HG03378 (cell line): ENCODE results near the gene CD109.
A peak's percentile ranks its signal among the peaks of the same experiment; 100 is the strongest.
"Not testable (repeated sequence)": the region's sequence is repeated elsewhere in the genome, so short reads cannot be mapped to it uniquely, and the experiment has no call there.

ENCODE experiments used
- ATAC-seq: cut with Tn5 transposase; IDR thresholded peaks from one replicate; pipeline ENCODE4 v1.9.1; 2021; ENCODE audit warnings: mild to moderate bottlenecking, moderate library complexity; ENCODE audit not compliant: unreplicated experiment

The CD109 gene

DNA sequence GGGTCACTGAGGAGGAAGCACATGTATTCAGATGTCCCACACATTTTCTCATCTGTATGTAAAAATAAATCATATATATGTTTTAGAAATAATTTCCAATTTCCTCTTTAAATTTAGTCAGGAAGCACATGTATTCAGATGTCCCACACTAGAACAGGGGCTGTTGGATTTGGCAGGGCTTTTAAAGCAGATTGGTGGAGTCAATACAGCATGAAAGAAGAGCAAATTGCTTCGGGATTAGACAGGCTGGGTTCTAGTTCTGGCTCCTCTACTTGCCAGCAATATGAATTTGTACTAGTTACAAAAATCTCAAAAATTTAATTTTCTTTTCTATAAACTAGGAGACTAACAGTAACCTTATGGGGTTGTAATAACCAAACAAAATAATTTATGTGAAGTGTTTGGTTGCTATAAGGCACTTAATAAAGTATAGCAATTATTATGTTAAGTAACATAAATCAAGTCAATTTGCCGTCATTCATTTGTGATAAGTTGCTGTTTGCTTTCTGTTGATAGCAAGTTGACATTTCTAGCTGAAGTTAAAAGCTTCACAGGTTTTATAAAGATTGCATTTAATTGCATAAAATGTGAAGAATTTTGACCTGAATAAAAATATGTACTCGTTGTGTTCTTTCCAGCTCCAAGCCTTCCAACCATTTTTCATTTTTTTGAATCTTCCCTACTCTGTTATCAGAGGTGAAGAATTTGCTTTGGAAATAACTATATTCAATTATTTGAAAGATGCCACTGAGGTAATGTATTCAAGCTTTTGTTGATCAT is 88.9 kb downstream of the CD109 start:
- no peak for ATAC-seq

DNA sequence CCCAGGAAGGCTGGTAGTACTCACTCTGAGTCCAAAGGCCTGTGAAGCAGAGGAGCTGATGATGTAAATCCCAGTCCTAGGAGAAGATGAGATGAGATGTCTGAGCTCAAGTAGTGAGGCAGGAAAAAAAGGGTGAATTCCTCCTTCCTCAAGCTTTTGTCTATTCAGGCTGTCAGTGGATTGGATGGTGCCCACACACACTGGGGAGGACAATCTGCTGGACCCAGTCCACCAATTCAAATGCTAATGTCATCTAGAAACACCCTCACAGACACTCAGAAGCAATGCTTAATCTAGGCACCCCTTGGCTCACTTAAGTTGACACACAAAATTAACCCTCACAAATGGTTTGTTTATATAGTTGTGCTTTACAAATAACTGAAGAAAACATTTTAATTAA is 94.6 kb downstream of the CD109 start:
- ATAC-seq = no peak

DNA sequence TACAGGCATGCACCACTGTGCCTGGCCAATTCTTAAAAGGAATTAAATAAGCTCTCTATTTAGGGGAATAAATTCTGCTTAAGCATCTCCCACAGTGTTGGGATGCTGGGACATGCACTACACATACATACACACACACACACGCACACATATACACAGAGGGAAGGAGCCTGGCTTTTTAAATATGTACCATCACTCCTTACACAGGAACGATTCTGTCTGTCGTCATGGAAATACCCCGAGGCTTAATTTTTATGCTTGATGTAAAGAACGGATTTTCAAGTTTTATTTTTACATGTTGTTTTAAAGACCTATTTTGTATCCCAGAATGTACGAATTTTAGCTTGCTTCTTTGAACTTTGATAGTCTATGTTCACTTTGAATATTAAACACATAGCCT is 95.3 kb downstream of the CD109 start:
- no peak for ATAC-seq

DNA sequence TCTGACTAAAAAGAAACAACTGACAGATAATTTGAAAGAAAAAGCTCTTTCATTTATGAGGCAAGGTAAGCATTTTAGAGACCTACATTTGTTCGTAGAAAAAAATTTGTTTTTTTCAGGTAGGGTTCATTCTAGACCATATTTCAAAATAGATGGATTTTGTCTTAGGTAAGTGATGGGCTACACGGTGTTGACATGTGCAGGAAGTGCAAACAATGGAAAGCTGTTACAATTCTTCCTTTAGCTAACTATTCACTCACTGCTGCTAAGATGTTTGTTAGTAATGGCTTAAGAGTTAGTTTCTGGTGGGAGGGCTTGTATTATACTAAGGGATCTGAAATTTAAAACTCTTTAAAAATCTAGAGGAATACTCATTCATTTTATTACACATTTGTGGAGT is 96.7 kb downstream of the CD109 start:
- no peak for ATAC-seq

DNA sequence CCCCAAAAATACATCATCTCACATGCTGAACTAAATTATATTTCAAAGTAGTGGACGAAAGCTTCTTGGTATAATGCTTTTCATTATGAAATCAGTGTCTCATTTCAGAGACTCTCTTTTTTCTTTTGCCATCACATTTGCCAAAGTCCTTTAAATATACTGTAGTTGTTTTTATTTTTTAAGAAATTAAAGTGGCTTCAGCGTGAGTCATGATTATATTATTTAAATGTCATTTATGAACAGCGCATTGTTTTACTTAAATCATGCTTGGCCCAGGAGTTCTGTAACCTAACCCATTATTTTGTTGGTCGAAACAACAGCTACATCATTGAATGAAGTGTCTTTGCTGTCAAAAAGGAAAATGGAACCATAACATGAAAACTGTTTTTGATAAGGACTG is 100.9 kb downstream of the CD109 start:
- no peak for ATAC-seq

DNA sequence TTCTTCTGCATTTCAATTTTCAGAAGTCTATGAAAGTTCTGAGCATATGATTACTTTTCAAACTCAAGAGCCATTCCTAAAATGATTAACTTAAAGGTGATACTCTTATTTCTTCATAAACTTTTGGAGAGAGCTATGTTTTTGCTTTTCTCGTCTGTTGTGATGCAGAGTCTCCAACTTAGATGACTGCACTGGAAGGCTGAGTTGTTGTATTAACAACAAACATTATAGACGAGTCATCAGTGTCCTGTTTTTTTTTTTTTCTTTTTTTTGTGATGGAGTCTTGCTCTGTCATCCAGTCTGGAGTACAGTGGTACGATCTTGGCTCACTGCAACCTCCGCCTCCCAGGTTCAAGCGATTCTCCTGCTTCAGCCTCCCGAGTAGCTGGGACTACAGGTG is 101.9 kb downstream of the CD109 start:
- ATAC-seq = no peak

DNA sequence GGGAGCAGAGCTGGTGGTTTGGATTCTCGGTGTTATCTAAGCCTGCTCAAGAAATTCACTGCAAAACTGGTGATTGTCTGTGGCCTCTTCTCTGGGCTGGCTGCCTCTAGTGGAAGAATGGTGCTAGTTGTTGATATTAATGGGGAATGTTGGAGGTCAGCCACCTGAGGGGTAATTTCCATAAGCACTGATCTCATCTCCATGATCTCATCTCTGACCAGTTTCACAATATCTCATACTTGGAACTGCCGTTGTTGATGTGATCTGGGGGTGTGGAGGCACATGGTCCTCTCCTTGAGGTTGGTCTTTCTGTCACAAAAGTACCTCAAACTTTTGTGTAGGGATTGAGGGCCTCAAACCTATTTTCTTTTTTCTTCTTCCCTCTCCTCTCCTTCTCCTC is 102.6 kb downstream of the CD109 start:
- ATAC-seq = peak; percentile 86

DNA sequence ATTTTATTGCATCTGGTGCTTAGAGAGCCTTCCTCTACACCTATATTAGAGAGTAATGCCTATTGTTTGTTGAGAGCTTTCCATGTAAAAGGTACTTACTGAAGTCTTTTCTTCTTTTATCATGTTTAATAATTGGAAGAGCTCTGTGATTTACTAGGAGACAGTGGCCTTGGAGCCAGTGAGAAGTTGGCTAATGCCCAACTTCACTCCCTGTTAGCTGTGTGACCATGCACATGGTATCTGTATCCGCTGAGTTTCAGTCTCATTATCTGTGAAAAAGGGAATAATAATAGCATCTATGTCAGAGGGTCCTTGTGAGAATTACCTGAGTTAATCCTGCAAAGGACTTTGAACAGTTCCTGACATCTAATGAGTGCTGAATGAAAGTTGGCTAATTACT is 105.0 kb downstream of the CD109 start:
- no peak for ATAC-seq

DNA sequence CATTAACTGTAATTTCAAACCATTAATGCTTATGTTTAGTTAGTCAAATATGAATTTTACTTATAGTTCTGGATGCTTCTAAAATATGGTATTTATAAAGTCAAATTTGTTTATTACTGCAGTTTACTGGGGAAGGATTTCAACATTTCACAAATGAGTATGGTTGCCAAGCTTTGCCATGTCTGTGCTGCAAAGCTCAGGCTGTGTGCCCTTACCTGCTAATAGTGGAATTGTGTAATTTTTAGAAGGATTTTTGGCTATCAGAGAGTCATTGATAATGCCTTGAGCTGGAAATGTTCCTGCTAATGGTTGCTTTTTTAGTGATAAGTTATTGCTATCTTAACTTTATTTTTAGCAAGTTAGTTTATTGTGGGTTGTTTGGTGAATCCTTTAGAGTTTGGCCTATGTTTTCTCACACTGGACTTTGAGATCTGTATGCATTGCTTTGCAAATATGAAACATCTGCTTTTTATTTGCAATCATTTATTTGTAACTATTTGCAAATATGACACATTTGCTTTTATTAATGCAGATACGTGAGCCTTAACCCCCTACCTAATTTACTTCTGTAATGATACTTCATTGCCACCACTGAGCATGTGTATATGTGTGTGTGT is 105.8 kb downstream of the CD109 start:
- no peak for ATAC-seq

DNA sequence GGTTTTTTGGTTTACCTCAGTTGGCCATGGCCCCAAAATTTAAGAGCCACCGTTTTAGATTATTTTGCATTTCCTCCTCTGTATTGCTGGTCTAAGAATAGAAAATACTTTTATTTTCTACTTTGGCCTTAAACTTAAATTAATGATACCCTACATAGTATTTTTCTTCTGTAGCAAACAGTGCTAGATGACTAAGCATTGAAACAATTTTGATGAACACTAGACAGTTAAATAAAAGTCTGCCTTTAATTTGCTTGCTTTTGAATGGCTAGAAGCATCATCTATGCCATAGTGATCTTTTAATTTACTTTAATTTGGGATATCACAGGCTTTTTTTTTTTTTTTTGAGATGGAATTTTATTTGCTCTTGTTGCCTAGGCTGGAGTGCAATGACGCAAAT is 106.4 kb downstream of the CD109 start:
- no peak for ATAC-seq

DNA sequence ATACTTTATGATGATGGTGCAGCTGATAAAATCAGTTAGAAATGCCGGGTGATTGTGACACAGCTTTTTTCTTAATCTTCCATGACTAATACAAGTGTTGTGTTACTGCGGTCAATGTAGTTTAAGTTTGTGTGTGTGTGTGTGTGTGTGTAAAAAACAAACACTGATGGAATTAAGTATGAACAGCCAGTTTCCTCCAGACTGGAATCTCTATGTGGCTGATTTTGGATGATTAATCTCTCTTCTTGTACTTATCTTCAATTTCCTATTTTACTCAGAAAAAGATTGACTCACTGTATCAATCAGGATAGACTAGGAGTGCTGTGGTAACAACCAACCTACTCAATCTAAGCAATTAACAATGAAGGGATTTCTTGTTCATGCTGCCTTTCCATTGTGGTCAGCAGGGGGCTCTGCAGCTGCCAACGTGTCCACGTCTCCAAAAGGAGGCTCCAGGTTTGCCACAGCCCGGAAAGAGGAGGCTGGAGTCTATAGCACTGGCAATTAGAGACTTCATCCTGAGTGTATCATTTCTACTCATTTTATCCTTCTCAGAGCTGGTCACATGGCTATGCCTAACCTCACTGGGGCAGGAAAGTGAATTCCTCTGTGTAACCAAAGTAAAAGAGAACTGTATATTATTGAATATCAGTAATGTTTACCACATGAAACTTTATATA is 107.7 kb downstream of the CD109 start:
- no peak for ATAC-seq

DNA sequence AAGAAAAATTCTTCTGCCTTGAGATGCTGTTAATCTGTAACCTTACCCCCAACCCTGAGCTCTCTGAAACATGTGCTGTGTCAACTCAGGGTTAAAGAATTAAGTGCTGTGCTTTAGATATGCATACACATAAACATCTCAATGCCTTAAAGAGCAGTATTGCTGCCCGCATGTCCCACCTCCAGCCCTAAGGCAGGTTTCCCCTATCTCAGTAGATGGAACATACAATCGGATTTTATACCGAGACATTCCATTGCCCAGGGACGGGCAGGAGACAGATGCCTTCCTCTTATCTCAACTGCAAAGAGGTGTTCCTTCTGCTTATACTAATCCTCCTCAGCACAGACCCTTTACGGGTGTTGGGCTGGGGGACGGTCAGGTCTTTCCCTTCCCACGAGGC is 109.2 kb downstream of the CD109 start:
- not testable (repeated sequence) for ATAC-seq

DNA sequence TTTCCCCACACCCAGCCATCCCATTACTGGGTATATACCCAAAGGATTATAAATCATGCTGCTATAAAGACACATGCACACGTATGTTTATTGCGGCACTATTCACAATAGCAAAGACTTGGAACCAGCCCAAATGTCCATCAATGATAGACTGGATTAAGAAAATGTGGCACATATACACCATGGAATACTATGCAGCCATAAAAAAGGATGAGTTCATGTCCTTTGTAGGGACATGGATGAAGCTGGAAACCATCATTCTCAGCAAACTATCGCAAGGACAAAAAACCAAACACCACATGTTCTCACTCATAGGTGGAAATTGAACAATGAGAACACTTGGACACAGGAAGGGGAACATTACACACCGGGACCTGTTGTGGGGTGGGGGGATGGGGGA is 110.0 kb downstream of the CD109 start:
- not testable (repeated sequence) for ATAC-seq

DNA sequence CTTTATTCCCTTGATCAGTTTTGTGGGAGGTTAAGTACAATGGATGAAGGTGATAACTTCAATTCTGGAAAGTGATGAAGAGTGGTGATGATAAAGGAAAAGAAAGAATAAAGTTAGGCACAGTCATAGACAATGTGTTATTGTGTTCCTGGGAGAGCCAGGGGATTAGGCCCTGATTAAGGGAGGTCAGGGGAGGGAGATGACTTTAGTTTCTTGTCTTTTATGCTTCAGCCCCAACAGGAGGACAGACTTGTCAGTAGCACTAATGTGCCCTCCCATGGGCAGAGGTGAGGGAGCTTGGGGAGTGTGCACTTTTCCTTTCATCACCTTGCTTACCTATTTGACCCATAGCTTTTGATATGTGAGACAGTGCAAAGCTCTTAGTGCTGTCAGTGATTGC is 115.7 kb downstream of the CD109 start:
- no peak for ATAC-seq

DNA sequence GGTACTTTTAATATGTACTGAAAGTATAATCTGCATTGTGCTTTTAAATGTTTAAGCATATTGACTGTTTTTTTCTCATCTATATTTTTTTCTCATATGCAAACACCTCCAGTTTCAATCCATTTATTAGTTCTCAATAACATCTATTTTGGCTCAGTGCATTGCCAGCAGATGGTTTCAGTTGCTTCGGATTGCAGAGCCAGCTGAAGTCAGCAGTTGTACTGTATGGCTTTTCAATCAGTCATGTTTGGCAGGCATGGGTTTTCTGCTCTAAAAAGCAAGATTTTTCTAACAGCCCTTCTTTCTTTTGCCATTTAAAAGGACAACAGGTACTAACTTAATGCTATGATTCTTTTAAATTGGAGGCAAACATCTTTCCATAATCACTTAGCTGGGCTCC is 121.2 kb downstream of the CD109 start:
- no peak for ATAC-seq

DNA sequence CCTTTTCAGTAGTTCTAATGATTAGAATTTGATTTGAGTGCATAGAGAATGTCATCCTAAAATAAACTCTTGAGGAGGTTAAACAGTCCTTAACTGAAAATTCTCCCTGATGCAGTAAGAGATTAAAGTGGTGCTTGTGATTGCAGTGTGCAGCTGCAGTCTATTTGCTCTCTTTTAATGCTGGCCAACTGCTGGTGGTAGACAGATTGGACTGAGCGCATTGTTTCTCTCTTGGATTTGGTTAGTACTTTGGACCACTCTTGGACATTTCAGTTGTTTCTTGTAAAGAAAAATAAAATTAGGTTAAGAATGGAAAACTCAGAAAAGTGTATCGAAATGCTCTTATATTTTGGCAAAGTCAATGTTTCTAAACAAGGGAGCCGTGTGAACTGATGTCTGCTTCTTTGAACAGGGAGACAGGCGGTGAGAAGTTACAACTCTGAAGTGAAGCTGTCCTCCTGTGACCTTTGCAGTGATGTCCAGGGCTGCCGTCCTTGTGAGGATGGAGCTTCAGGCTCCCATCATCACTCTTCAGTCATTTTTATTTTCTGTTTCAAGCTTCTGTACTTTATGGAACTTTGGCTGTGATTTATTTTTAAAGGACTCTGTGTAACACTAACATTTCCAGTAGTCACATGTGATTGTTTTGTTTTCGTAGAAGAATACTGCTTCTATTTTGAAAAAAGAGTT is 127.2 kb downstream of the CD109 start:
- ATAC-seq = no peak

DNA sequence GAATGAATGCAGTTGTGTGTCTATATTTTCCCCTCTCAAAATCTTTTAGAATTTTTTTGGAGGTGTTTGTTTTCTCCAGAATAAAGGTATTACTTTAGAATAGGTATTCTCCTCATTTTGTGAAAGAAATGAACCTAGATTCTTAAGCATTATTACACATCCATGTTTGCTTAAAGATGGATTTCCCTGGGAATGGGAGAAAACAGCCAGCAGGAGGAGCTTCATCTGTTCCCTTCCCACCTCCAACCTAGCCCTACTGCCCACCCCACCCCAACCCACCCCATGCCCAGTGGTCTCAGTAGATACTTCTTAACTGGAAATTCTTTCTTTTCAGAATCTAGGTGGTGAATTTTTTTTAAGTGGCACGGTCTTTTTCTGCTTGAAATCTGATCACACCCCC is 127.8 kb downstream of the CD109 start:
- ATAC-seq = no peak

DNA sequence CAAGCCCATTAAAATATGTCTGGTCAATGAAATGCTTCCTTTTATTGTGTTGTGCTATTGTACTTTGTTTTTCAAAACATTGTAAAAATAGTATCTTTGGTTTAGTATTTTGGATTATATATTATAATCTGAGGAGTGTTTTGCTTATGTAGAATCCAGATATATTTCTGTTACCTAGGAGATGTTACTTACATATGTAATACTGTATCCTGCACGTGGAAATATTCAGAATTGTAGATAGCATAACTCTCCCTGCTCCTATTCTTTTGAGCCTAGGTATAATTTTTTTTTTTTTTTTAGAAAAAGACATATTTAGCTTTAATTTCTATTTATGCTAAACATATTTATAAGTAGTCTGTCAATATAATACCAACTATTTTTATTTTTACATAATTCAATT is 130.6 kb downstream of the CD109 start:
- no peak for ATAC-seq

DNA sequence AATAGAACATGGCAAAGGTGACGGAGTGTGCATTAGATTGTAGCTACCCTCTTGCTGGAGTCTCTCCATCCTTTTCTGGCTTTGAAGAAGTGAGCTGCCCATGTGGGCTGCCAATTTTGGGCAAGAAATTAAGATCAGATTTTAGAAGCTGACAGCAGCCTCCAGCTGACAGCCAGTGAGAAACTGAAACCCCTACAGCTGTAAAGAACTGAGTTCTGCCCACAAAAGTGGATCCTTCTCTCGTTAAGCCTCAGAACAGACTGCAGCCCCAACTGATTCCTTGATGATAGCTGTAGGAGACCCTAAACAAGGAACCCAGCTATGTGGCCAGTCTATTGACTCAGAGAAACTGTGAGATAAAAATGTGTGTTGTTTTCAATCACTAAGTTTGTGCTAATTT is 134.1 kb downstream of the CD109 start:
- ATAC-seq = no peak

DNA sequence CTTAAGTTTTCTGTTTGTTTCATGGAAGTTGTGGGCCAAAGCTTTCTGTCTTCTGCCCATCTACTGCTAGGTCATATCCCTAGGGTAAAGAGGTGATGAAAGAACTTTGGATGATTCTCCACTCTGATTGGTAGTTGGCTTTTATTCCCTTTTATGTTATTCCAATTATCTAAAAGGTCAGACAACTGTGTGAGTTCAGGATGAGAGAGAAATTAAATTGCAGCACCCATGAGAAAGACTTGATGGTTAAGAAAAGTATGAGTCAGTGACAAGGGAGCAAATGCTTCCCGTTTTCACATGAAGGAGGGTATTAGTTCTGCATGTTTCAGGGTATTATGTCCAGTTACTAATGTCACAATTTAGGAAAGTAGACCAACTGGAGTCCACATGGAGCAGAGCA is 136.3 kb downstream of the CD109 start:
- no peak for ATAC-seq

DNA sequence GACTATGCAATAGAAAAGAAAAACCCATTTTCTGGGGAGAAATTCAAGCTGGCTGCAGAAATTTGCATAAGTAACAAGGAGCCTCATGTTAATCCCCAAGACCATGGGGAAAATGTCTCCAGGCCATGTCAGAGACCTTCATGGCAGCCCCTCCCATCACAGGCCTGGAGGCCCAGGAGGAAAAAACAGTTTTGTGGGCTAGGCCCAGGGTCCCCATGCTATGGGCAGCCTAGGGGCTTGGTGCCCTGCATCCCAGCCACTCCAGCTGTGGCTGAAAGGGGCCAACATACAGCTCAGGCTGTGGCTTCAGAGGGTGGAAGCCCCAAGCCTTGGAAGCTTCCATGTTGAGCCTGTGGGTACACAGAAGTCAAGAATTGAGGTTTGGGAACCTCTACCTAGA is 148.7 kb downstream of the CD109 start:
- not testable (repeated sequence) for ATAC-seq

DNA sequence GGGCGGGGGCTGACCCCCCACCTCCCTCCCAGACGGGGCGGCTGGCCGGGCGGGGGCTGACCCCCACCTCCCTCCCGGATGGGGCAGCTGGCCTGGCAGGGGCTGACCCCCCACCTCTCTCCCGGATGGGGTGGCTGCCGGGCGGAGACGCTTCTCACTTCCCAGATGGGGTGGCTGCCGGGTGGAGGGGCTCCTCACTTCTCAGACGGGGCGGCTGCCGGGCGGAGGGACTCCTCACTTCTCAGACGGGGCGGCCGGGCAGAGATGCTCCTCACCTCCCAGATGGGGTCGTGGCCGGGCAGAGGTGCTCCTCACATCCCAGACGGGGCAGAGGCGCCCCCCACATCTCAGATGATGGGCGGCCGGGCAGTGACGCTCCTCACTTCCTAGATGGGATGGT is 155.0 kb downstream of the CD109 start:
- not testable (repeated sequence) for ATAC-seq
